ENCODE measurements around the gene RIOK3. TPM values are rescaled to one million over a fixed set of nuclear protein-coding genes. Genes with fewer than 3 reads are reported as not detected.

RIOK3 gene
- total RNA-seq, 1 experiment from 2014 or later = 42.5 TPM

DNA sequence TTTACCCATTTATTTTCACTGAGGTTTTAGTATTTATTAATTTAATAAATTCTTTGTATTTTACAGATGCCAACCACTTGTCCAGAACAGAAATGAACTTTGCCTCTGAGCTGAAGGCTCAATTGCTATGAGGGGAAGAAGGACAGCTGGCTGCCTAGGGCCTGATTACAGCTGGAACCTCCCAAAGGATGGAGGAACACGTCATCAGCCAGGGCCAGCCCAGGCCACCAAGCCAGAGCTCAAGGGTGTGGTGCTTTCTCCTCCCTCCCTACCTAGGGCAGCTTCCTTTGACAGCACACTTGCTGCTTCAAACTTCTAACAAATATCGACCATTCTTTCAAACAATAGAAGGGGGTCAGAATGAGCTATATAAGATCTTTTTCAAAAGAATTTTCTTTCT is 19.7 kb upstream of the RIOK3 start:
- ATAC-seq = no peak
- POLR2A ChIA-PET = no interaction called here

DNA sequence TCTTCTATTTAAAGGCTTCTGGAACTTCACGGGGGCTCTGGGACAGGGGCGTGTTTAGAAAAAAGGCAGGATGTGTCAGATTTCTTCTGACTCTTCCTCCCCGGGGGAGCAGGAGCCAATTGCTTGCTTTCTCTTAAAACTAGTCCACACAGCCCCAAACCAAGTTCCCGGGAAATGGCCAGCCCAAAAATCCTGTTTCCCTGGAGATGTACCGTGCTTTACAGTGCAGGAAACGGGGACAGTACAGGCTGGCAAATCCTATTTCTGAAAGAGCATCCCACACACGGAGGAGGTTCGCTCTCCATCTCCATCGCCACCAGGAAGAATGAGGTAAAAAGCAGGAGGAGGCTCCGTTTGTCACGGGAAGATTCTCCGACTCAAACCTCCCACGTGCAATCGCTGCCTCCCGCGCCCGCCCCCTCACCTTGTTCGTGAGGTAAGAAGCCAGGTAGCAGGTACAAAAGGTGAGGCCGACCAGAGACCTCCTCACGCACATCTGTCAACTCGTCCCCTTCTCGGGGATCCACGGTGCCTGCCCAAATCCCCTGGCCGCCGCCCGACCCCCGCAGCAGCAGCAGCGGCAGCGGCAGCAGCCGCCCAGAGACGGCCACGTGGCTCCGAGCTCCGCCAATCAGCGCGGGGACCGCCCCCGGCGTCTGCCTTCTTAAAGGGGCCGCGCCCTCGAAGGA is 15.6 kb upstream of the RIOK3 start:
- Histone ChIP-seq H3K9me3 (ENCODE audit: control insufficient read depth in 1 of 2, insufficient read depth in 1 of 2, low read depth in 1 of 2, low read length in 2 of 2) (no peaks in the 10 kb centered on the region), H4K20me1 (ENCODE audit: insufficient read depth) (no peaks in the 10 kb centered on the region), H3K9ac (ENCODE audit: low read length) (peak overlapping the region; percentile 71), H3K4me2 (ENCODE audit: low read length) (peak overlapping the region; percentile 90), H3K27ac (ENCODE audit: low read depth, low read length) (peak overlapping the region; percentile 58), H3K9me2 (ENCODE audit: insufficient read depth) (no peaks in the 10 kb centered on the region), H3K27me3 (ENCODE audit: insufficient read depth, low read length) (no peaks in the 10 kb centered on the region), H3K79me2 (ENCODE audit: insufficient read depth, low read length) (peaks cover 10% of the 10 kb centered on the region), H3K4me3 (replicated peaks in 1 of 2; ENCODE audit: low read depth in 1 of 2, low read length in 2 of 2) (peak overlapping the region; percentile 66 to 81), H3K4me1 (ENCODE audit: control insufficient read depth in 1 of 2, insufficient read depth in 2 of 2, low read length in 2 of 2) (peaks cover 5 to 18% of the 10 kb centered on the region in 2 experiments; a peak in 3 of 4 replicates), H3K36me3 (ENCODE audit: control insufficient read depth in 1 of 2, insufficient read depth in 2 of 2, low read length in 2 of 2) (no peaks in the 10 kb centered on the region), H2AFZ (ENCODE audit: low read depth, low read length, poor library complexity, severe bottlenecking) (peak overlapping the region; percentile 100)
- TF ChIP-seq POLR2AphosphoS5 (IDR thresholded peaks at IDR 0.05; ENCODE audit: low read depth, low read length) = peak; percentile 50; the same call in 1 of the 2 replicates
- no peak for TF ChIP-seq ELF1 (IDR thresholded peaks at IDR 0.05; ENCODE audit: borderline replicate concordance, low read depth)
- TF ChIP-seq TCF7L2 (IDR thresholded peaks at IDR 0.05; ENCODE audit: borderline replicate concordance, extremely low read depth, insufficient read depth, insufficient read length) = no peak
- peak; percentile 64 for TF ChIP-seq SP1 (IDR thresholded peaks at IDR 0.05; ENCODE audit: low read depth)
- TF ChIP-seq SIN3A (IDR thresholded peaks at IDR 0.05; ENCODE audit: low read depth) = peak; percentile 67
- peak; percentile 80 for TF ChIP-seq EGR1 (IDR thresholded peaks at IDR 0.05; ENCODE audit: low read depth)
- peak; percentile 24; the same call in 1 of the 2 replicates for TF ChIP-seq CBX3 (IDR thresholded peaks at IDR 0.05; ENCODE audit: low read depth)
- no peak for TF ChIP-seq POLR2A (IDR thresholded peaks at IDR 0.05; ENCODE audit: borderline replicate concordance, extremely low read depth, insufficient read depth, insufficient read length)
- TF ChIP-seq, protein P1, sequence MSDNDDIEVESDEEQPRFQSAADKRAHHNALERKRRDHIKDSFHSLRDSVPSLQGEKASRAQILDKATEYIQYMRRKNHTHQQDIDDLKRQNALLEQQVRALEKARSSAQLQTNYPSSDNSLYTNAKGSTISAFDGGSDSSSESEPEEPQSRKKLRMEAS (IDR thresholded peaks at IDR 0.05) = peak; percentile 94
- TF ChIP-seq, protein P2, sequence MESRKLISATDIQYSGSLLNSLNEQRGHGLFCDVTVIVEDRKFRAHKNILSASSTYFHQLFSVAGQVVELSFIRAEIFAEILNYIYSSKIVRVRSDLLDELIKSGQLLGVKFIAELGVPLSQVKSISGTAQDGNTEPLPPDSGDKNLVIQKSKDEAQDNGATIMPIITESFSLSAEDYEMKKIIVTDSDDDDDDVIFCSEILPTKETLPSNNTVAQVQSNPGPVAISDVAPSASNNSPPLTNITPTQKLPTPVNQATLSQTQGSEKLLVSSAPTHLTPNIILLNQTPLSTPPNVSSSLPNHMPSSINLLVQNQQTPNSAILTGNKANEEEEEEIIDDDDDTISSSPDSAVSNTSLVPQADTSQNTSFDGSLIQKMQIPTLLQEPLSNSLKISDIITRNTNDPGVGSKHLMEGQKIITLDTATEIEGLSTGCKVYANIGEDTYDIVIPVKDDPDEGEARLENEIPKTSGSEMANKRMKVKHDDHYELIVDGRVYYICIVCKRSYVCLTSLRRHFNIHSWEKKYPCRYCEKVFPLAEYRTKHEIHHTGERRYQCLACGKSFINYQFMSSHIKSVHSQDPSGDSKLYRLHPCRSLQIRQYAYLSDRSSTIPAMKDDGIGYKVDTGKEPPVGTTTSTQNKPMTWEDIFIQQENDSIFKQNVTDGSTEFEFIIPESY (IDR thresholded peaks at IDR 0.05; ENCODE audit: extremely low read depth, insufficient replicate concordance, low read length) = no peak
- TF ChIP-seq, protein P3, sequence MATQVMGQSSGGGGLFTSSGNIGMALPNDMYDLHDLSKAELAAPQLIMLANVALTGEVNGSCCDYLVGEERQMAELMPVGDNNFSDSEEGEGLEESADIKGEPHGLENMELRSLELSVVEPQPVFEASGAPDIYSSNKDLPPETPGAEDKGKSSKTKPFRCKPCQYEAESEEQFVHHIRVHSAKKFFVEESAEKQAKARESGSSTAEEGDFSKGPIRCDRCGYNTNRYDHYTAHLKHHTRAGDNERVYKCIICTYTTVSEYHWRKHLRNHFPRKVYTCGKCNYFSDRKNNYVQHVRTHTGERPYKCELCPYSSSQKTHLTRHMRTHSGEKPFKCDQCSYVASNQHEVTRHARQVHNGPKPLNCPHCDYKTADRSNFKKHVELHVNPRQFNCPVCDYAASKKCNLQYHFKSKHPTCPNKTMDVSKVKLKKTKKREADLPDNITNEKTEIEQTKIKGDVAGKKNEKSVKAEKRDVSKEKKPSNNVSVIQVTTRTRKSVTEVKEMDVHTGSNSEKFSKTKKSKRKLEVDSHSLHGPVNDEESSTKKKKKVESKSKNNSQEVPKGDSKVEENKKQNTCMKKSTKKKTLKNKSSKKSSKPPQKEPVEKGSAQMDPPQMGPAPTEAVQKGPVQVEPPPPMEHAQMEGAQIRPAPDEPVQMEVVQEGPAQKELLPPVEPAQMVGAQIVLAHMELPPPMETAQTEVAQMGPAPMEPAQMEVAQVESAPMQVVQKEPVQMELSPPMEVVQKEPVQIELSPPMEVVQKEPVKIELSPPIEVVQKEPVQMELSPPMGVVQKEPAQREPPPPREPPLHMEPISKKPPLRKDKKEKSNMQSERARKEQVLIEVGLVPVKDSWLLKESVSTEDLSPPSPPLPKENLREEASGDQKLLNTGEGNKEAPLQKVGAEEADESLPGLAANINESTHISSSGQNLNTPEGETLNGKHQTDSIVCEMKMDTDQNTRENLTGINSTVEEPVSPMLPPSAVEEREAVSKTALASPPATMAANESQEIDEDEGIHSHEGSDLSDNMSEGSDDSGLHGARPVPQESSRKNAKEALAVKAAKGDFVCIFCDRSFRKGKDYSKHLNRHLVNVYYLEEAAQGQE (IDR thresholded peaks at IDR 0.05; ENCODE audit: low read depth) = no peak
- intact Hi-C loops (cut with micrococcal nuclease) = no loop called here
- DNase-seq (ENCODE audit: low read depth, low spot score) (peak; percentile 34), ATAC-seq (peak; percentile 95)
- CTCF ChIA-PET = no interaction called here
- POLR2A ChIA-PET = interaction anchor here (1.4 kb wide), 1 partner anchor 15 kb away, joined by 3 read pairs; the partner anchor contains the start of gene RIOK3
- RAD21 ChIA-PET (ENCODE audit: low non-redundant PET in 1 of 2, low total read pairs in 2 of 2, uncharacterized antibody in 2 of 2, unreplicated experiment in 2 of 2) = interaction anchor here in 1 of 2 experiments (1.0 kb wide), 1 partner anchor 18 kb away, joined by 3 read pairs; no protein-coding TSS in a partner anchor
- BruUV-seq (replicated peaks) = TSS peak; percentile 77

More for the DNA sequence above, 19.7 kb upstream of the RIOK3 start:
- BruUV-seq (replicated peaks) = no TSS peak
- Histone ChIP-seq H3K79me2 (ENCODE audit: insufficient read depth, low read length) (peaks cover 10% of the 10 kb centered on the region), H2AFZ (ENCODE audit: low read depth, low read length, poor library complexity, severe bottlenecking) (no peak overlapping the region), H3K36me3 (ENCODE audit: control insufficient read depth in 1 of 2, insufficient read depth in 2 of 2, low read length in 2 of 2) (no peaks in the 10 kb centered on the region), H3K4me3 (replicated peaks in 1 of 2; ENCODE audit: low read depth in 1 of 2, low read length in 2 of 2) (no peak overlapping the region), H3K9ac (ENCODE audit: low read length) (no peak overlapping the region), H3K27ac (ENCODE audit: low read depth, low read length) (no peak overlapping the region), H3K9me3 (ENCODE audit: control insufficient read depth in 1 of 2, insufficient read depth in 1 of 2, low read depth in 1 of 2, low read length in 2 of 2) (no peaks in the 10 kb centered on the region), H3K9me2 (ENCODE audit: insufficient read depth) (no peaks in the 10 kb centered on the region), H3K4me1 (ENCODE audit: control insufficient read depth in 1 of 2, insufficient read depth in 2 of 2, low read length in 2 of 2) (peaks cover 4 to 14% of the 10 kb centered on the region in 2 experiments; a peak in 3 of 4 replicates), H3K4me2 (ENCODE audit: low read length) (no peak overlapping the region), H3K27me3 (ENCODE audit: insufficient read depth, low read length) (no peaks in the 10 kb centered on the region), H4K20me1 (ENCODE audit: insufficient read depth) (no peaks in the 10 kb centered on the region)
- intact Hi-C loops (cut with micrococcal nuclease) = no loop called here
- DNase-seq (ENCODE audit: low read depth, low spot score) = no peak
- ChIA-PET CTCF (no interaction called here), RAD21 (ENCODE audit: low non-redundant PET in 1 of 2, low total read pairs in 2 of 2, uncharacterized antibody in 2 of 2, unreplicated experiment in 2 of 2) (no interaction called here)
- no peak for TF ChIP-seq YY1 (IDR thresholded peaks at IDR 0.05; ENCODE audit: extremely low read depth, insufficient replicate concordance, low read depth, low read length)

All from HCT116 (cell line).